OCI-LY3 (cell line): Measurements from ENCODE around the gene SSR1.
"Not testable (repeated sequence)": the region's sequence is repeated elsewhere in the genome, so short reads cannot be mapped to it uniquely, and the experiment has no call there.

Experiments
- H2AFZ ChIP-seq: fragments of 200-600, 300-600 bp; shearing (Covaris generic); 2 replicates; pipeline ENCODE4 v1.6.0; 2014; ENCODE audit warnings: antibody characterized with exemption, low read depth, low read length
- H3K27ac ChIP-seq: fragments of 200-600, 300-600 bp; sonication (generic); 2 replicates; pipeline ENCODE4 v1.5.1; 2014; ENCODE audit warnings: mild to moderate bottlenecking, low read length, moderate library complexity, mixed read lengths
- H3K27me3 ChIP-seq: fragments of 200-600, 300-600 bp; sonication (generic); 2 replicates; pipeline ENCODE4 v1.6.1; 2014; ENCODE audit warnings: low read depth, low read length, mixed read lengths
- H3K36me3 ChIP-seq: fragments of 200-600, 300-600 bp; sonication (generic); replicated peaks from 2 replicates; pipeline ENCODE3; 2014; ENCODE audit warnings: low read depth, low read length, mixed read lengths
- H3K4me1 ChIP-seq: fragments of 300-600, 200-600 bp; sonication (generic); 2 replicates; pipeline ENCODE4 v1.6.1; 2014; ENCODE audit warnings: low read length, mixed read lengths
- H3K4me2 ChIP-seq: fragments of 200-600, 300-600 bp; sonication (generic); 2 replicates; pipeline ENCODE4 v1.6.1; 2014; ENCODE audit warnings: low read length, mixed read lengths
- H3K4me3 ChIP-seq: fragments of 300-600, 200-600 bp; sonication (generic); 2 replicates; pipeline ENCODE4 v1.5.1; 2014; ENCODE audit warnings: antibody characterized with exemption, mild to moderate bottlenecking, low read length, moderate library complexity
- H3K79me2 ChIP-seq: fragments of 300-600, 200-600 bp; shearing (Covaris generic); 2 replicates; pipeline ENCODE4 v1.6.1; 2014; ENCODE audit warnings: mild to moderate bottlenecking, low read length, mixed read lengths
- H3K9ac ChIP-seq: fragments of 300-600, 200-600 bp; shearing (Covaris generic); 2 replicates; pipeline ENCODE4 v1.6.0; 2014; ENCODE audit warnings: mild to moderate bottlenecking, low read length, moderate library complexity
- H3K9me3 ChIP-seq: fragments of 200-600, 300-600 bp; shearing (Covaris generic); 2 replicates; pipeline ENCODE4 v1.6.1; 2014; ENCODE audit warnings: low read length, mixed read lengths; ENCODE audit not compliant: insufficient read depth
- H4K20me1 ChIP-seq: fragments of 200-600, 300-600 bp; sonication (generic); 2 replicates; pipeline ENCODE4 v1.6.1; 2016; ENCODE audit warnings: low read length, mixed read lengths; ENCODE audit not compliant: insufficient read depth
- EZH2phosphoT487 ChIP-seq: fragments of 200-600 bp; shearing (Covaris generic); IDR thresholded peaks from 2 replicates; pipeline ENCODE4 v1.6.1; 2018; ENCODE audit warnings: antibody characterized with exemption, mixed run types, low read depth
- TF ChIP-seq, protein P1 (sequence below): fragments of 200-600, 300-600 bp; sonication (generic); IDR thresholded peaks from 2 replicates; pipeline ENCODE4 v1.5.1; 2014; ENCODE audit warnings: antibody characterized with exemption, low read length, low read depth

The SSR1 gene

DNA sequence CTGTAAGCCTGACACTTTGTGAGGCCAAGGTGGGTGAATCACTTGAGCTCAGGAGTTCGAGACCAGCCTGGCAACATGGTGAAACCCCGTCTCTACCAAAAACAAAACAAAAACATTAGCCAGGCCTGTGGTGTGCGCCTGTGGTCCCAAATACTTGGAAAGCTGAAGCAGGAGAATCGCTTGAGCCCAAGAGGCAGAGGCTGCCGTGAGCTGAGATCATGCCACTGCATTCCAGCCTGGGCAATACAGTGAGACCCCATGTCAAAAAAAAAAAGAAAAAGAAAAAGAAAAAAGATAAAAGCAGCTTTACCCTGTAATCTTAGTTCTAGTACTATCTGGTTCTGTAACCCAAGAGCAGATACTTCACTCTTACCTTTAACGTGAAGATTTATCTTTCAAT lies 27.6 kb downstream of the SSR1 start:
- peaks cover 41% of the 10 kb centered on the region for H3K36me3 ChIP-seq
- TF ChIP-seq EZH2phosphoT487, result no peak
- TF ChIP-seq, protein P1, sequence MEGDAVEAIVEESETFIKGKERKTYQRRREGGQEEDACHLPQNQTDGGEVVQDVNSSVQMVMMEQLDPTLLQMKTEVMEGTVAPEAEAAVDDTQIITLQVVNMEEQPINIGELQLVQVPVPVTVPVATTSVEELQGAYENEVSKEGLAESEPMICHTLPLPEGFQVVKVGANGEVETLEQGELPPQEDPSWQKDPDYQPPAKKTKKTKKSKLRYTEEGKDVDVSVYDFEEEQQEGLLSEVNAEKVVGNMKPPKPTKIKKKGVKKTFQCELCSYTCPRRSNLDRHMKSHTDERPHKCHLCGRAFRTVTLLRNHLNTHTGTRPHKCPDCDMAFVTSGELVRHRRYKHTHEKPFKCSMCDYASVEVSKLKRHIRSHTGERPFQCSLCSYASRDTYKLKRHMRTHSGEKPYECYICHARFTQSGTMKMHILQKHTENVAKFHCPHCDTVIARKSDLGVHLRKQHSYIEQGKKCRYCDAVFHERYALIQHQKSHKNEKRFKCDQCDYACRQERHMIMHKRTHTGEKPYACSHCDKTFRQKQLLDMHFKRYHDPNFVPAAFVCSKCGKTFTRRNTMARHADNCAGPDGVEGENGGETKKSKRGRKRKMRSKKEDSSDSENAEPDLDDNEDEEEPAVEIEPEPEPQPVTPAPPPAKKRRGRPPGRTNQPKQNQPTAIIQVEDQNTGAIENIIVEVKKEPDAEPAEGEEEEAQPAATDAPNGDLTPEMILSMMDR, result no peak

DNA sequence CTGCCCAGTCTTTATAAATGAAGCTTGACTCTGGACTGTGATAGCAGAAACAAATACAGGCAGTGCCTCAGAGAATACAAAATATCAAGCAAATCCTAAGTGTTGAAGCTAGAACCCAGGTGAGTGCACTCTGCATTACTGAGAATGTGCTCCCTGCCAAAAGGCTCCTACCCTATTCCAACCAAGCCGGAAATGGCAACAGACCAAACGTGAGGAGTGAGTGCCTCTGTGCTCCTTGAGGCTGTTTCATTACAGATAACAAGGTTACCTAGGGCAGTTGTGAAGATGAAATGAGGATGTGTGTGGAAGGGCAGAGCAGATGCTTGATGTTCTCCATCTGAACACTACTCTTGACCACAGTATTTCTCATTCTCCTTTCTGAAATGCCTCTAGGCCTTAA lies 29.3 kb downstream of the SSR1 start:
- no peaks in the 10 kb centered on the region for H3K27me3 ChIP-seq
- peaks cover 44% of the 10 kb centered on the region for H3K4me1 ChIP-seq
- no peaks in the 10 kb centered on the region for H3K9me3 ChIP-seq
- H3K4me3 ChIP-seq, result no peak overlapping the region
- no peak overlapping the region for H2AFZ ChIP-seq
- H3K27ac ChIP-seq, result peak overlapping the region; percentile 81
- no peaks in the 10 kb centered on the region for H4K20me1 ChIP-seq
- no peaks in the 10 kb centered on the region for H3K79me2 ChIP-seq
- H3K36me3 ChIP-seq, result peaks cover 24% of the 10 kb centered on the region
- H3K9ac ChIP-seq, result no peak overlapping the region
- TF ChIP-seq, protein P1, result no peak
- TF ChIP-seq EZH2phosphoT487, result no peak
- peak overlapping the region; percentile 31; the same call in 1 of the 2 replicates for H3K4me2 ChIP-seq

More for the DNA sequence above, 27.6 kb downstream of the SSR1 start:
- no peak overlapping the region for H3K27ac ChIP-seq
- no peak overlapping the region for H3K9ac ChIP-seq
- no peaks in the 10 kb centered on the region for H3K9me3 ChIP-seq
- no peak overlapping the region for H3K4me2 ChIP-seq
- H4K20me1 ChIP-seq, result no peaks in the 10 kb centered on the region
- H3K27me3 ChIP-seq, result no peaks in the 10 kb centered on the region
- no peaks in the 10 kb centered on the region for H3K79me2 ChIP-seq
- no peak overlapping the region for H2AFZ ChIP-seq
- H3K4me3 ChIP-seq, result no peak overlapping the region
- peaks cover 41% of the 10 kb centered on the region for H3K4me1 ChIP-seq

DNA sequence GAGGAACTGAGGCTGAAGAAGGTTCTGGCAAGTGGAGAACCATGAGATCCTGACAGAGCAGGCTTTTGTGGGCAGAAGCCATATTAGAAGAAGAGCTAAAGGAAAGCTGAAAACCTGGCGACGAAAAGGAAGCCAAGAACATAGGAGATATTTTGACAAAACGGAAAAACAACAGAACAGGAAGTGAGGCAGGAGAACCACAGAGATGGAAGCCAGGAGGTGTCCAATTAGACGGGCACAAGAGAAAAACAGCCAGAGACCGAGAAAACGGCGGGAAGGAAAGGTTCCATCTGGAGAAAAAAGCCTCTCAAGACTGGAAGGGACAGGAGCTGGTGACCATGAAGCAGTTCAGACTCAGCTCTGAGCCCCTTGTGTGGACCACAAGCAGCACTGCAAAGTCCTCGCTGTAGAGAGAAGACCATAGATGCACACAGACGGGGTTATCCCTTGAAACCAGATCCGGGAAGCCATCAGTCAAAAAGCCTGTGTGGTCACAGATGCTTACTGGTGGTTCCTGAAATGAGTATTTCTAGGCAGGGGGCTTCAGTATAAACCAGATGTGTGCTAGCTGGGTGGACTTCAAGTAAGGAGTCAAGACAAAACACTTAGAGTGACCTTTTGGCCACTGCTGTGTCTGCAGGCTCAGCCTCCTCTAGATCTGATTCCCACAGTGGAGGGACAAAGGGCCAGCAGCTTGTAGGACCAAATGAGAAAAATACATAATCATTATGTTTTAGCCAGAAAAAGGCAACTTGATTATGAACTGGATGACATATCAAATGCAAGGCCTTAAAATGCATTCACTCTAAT lies 30.7 kb downstream of the SSR1 start:
- Histone ChIP-seq H3K4me1 (peaks cover 57% of the 10 kb centered on the region), H3K4me3 (peak overlapping the region; percentile 52), H2AFZ (no peak overlapping the region), H3K4me2 (peak overlapping the region; percentile 73), H3K27me3 (no peaks in the 10 kb centered on the region), H4K20me1 (no peaks in the 10 kb centered on the region), H3K79me2 (no peaks in the 10 kb centered on the region), H3K9me3 (no peaks in the 10 kb centered on the region), H3K9ac (peak overlapping the region; percentile 26; the same call in 1 of the 2 replicates), H3K36me3 (peaks cover 11% of the 10 kb centered on the region), H3K27ac (peak overlapping the region; percentile 75)
- TF ChIP-seq EZH2phosphoT487, result no peak
- TF ChIP-seq, protein P1, result no peak

DNA sequence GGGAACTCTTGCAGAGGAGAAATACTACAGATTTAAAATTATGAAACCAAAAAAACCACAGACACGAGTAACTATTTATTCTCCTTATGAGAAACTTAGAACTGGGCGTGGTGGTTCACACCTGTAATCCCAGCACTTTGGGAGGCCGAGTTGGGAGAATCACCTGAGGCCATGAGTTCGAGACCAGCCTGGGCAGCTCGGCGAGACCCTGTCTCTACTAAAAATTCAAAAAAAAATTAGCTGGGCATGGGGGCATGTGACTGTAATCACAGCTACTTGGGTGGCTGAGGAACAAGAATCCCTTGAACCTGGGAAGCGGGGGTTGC lies 36.8 kb downstream of the SSR1 start:
- Histone ChIP-seq H3K4me3 (no peak overlapping the region; the same call in 1 of the 2 replicates), H3K9me3 (no peaks in the 10 kb centered on the region), H3K4me1 (peaks cover 34% of the 10 kb centered on the region), H3K4me2 (peak overlapping the region; percentile 17), H2AFZ (no peak overlapping the region), H3K36me3 (no peaks in the 10 kb centered on the region), H4K20me1 (no peaks in the 10 kb centered on the region), H3K27me3 (no peaks in the 10 kb centered on the region), H3K9ac (no peak overlapping the region; the same call in 1 of the 2 replicates), H3K79me2 (no peaks in the 10 kb centered on the region), H3K27ac (peak overlapping the region; percentile 98)
- TF ChIP-seq, protein P1, result no peak
- TF ChIP-seq EZH2phosphoT487, result no peak

DNA sequence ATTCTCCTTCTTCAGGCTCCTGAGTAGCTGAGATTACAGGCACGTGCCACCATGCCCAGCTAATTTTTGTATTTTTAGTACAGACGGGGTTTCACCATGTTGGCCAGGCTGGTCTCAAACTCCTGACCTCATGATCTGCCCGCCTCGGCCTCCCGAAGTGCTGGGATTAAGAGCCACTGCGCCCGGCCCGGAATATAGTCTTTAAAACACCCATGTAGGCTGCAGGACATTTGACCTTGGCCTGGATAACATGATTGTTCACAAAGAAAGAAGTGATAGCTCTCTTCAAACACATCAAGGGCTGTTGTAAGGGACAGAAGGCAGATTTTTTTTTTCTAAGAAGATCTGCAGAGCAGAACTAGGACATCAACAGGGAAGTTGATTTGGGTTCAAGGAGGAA lies 38.5 kb downstream of the SSR1 start:
- H3K79me2 ChIP-seq, H3K9me3 ChIP-seq, H4K20me1 ChIP-seq, H3K4me3 ChIP-seq, H3K9ac ChIP-seq, H3K27ac ChIP-seq, H3K36me3 ChIP-seq, H3K27me3 ChIP-seq, H3K4me2 ChIP-seq, H2AFZ ChIP-seq: not testable (repeated sequence)
- H3K4me1 ChIP-seq, result peaks cover 31% of the 10 kb centered on the region
